Progenitor cell of endocrine pancreas (in vitro differentiated cells): ENCODE results near the gene TTLL11. TPM values are rescaled to one million over a fixed set of nuclear protein-coding genes. Genes with fewer than 3 reads are reported as not detected.

Experiments used
- DNase-seq: peaks from one replicate; pipeline ENCODE4 v3.0.0; 2021; ENCODE audit warnings: low spot score; ENCODE audit not compliant: unreplicated experiment
- H3K27ac Mint-ChIP-seq: 2 replicates; pipeline ENCODE4 v1.8.0; 2021; ENCODE audit warnings: mild to moderate bottlenecking, moderate library complexity, mixed read lengths
- H3K27me3 Mint-ChIP-seq: 2 replicates; pipeline ENCODE4 v1.8.0; 2021; ENCODE audit warnings: mixed read lengths
- H3K36me3 Mint-ChIP-seq: 2 replicates; pipeline ENCODE4 v1.8.0; 2022; ENCODE audit warnings: mixed read lengths; ENCODE audit not compliant: insufficient read depth
- H3K4me1 Mint-ChIP-seq: 2 replicates; pipeline ENCODE4 v1.8.0; 2021; ENCODE audit warnings: low read depth, mixed read lengths
- H3K4me3 Mint-ChIP-seq: 2 replicates; pipeline ENCODE4 v1.8.0; 2021; ENCODE audit warnings: low read depth, mild to moderate bottlenecking, moderate library complexity, mixed read lengths
- H3K9me3 Mint-ChIP-seq: 2 replicates; pipeline ENCODE4 v1.8.0; 2021; ENCODE audit warnings: low read depth, mixed read lengths
- CTCF ChIP-seq: fragments of 200-600 bp; sonication (generic); IDR thresholded peaks from one replicate; pipeline ENCODE4 v1.5.0; 2021; ENCODE audit warnings: antibody characterized with exemption, mild to moderate bottlenecking; ENCODE audit not compliant: unreplicated experiment
- total RNA-seq: library from RNA; stranded (reverse); gene quantifications from 2 replicates; pipeline ENCODE4 v1.2.1, GENCODE V29; 2021

The TTLL11 gene
- total RNA-seq, 1 donor from 2014 or later, result 5.3 TPM

GRCh38 chr9:121885345-121885901 lies 207.7 kb downstream of the TTLL11 start:
- H3K36me3 Mint-ChIP-seq, result no peaks in the 10 kb centered on the region
- no peak for TF ChIP-seq CTCF
- no peak overlapping the region for H3K4me3 Mint-ChIP-seq
- no peak overlapping the region for H3K27ac Mint-ChIP-seq
- H3K4me1 Mint-ChIP-seq, result peaks cover 27% of the 10 kb centered on the region
- no peak for DNase-seq
- H3K27me3 Mint-ChIP-seq, result peaks cover 18% of the 10 kb centered on the region
- no peaks in the 10 kb centered on the region for H3K9me3 Mint-ChIP-seq

- TF ChIP-seq CTCF, result no peak
- H3K4me3 Mint-ChIP-seq, result peak overlapping the region; percentile 29
- H3K9me3 Mint-ChIP-seq, result no peaks in the 10 kb centered on the region
- peaks cover 28% of the 10 kb centered on the region for H3K27me3 Mint-ChIP-seq
- peak overlapping the region; percentile 37 for H3K27ac Mint-ChIP-seq
- H3K36me3 Mint-ChIP-seq, result no peaks in the 10 kb centered on the region
- no peak for DNase-seq
- H3K4me1 Mint-ChIP-seq, result peaks cover 27% of the 10 kb centered on the region
Observed at GRCh38 chr9:121884057-121884541, 209.0 kb downstream of the TTLL11 start.

- H3K36me3 Mint-ChIP-seq, result no peaks in the 10 kb centered on the region
- peaks cover 27% of the 10 kb centered on the region for H3K4me1 Mint-ChIP-seq
- no peaks in the 10 kb centered on the region for H3K9me3 Mint-ChIP-seq
- H3K27me3 Mint-ChIP-seq, result peaks cover 29% of the 10 kb centered on the region
- H3K27ac Mint-ChIP-seq, result no peak overlapping the region
- no peak for DNase-seq
- peak overlapping the region; percentile 29 for H3K4me3 Mint-ChIP-seq
- TF ChIP-seq CTCF, result no peak
Observed at GRCh38 chr9:121883281-121884056, 209.6 kb downstream of the TTLL11 start.

GRCh38 chr9:121881920-121882500 lies 211.1 kb downstream of the TTLL11 start:
- no peak overlapping the region for H3K4me3 Mint-ChIP-seq

More at GRCh38 chr9:121881920-121882500, 211.1 kb downstream of the TTLL11 start:
- DNase-seq, result no peak
- H3K27me3 Mint-ChIP-seq, result peaks cover 29% of the 10 kb centered on the region
- H3K36me3 Mint-ChIP-seq, result no peaks in the 10 kb centered on the region
- no peak overlapping the region for H3K27ac Mint-ChIP-seq
- H3K4me1 Mint-ChIP-seq, result peaks cover 27% of the 10 kb centered on the region
- no peaks in the 10 kb centered on the region for H3K9me3 Mint-ChIP-seq
- TF ChIP-seq CTCF, result no peak
